Dermis blood vessel endothelial cell (primary cell): ENCODE data around the gene DNAH11. TPM values are rescaled to one million over a fixed set of nuclear protein-coding genes. Genes with fewer than 3 reads are reported as not detected.

ENCODE experiments used
- DNase-seq: peaks from one replicate; pipeline ENCODE4 v3.0.0; 2010
- total RNA-seq: library from RNA; depleted of rRNA; stranded (reverse); fragments of >200 nt; gene quantifications from 2 replicates; pipeline ENCODE4 v1.2.3, GENCODE V29; 2014

The DNAH11 gene
- total RNA-seq, 1 donor from 2014 or later = 0.34 TPM

- DNase-seq = peak; percentile 75
Measured at GRCh38 chr7:21939136-21939857, 396.5 kb downstream of the DNAH11 start.

GRCh38 chr7:21939858-21940372 is 397.1 kb downstream of the DNAH11 start:
- DNase-seq = no peak

GRCh38 chr7:21941611-21942141 is 398.8 kb downstream of the DNAH11 start:
- peak; percentile 31 for DNase-seq

- no peak for DNase-seq
Measured at GRCh38 chr7:21942955-21943354, 400.1 kb downstream of the DNAH11 start.

GRCh38 chr7:21943436-21943835 is 400.6 kb downstream of the DNAH11 start:
- no peak for DNase-seq

GRCh38 chr7:21944616-21945453 is 402.0 kb downstream of the DNAH11 start:
- peak; percentile 44 for DNase-seq

- DNase-seq = peak; percentile 87
Measured at GRCh38 chr7:21945454-21946221, 402.8 kb downstream of the DNAH11 start, which contains the start of gene CDCA7L. Gene CDCA7L, minus strand, starts transcription at chr7:21945899. Its CDS starts 95 bp downstream, at chr7:21945804.

GRCh38 chr7:21946222-21946709 is 403.4 kb downstream of the DNAH11 start:
- DNase-seq = no peak

- DNase-seq = no peak
Measured at GRCh38 chr7:21947056-21947455, 404.2 kb downstream of the DNAH11 start.

GRCh38 chr7:21947946-21948345 is 405.1 kb downstream of the DNAH11 start:
- no peak for DNase-seq

GRCh38 chr7:21948364-21948763 is 405.5 kb downstream of the DNAH11 start:
- DNase-seq = no peak

- no peak for DNase-seq
Measured at GRCh38 chr7:21948887-21949540, 406.2 kb downstream of the DNAH11 start.

Other genes starting within 250 kb of the DNAH11 start
- 6.5 and 8.4 TPM in 2 replicates for gene SP4, start 115.0 kb upstream of the DNAH11 start, total RNA-seq